SH-SY5Y (cell line): ENCODE results near the gene COLEC11.

ENCODE experiments used
- GATA2 ChIP-seq: IDR thresholded peaks from 2 replicates; pipeline ENCODE4 v1.6.1; 2011; ENCODE audit warnings: mild to moderate bottlenecking, low read depth, low read length
- GATA3 ChIP-seq: IDR thresholded peaks from 2 replicates; pipeline ENCODE4 v1.6.1; 2011; ENCODE audit warnings: low read depth, mild to moderate bottlenecking, low read length, moderate library complexity

The COLEC11 gene

GRCh38 chr2:3626118-3626811 lies 31.4 kb downstream of the COLEC11 start:
- no peak for TF ChIP-seq GATA3
- no peak for TF ChIP-seq GATA2

- TF ChIP-seq GATA3 (no peak), GATA2 (no peak)
These were observed 32.0 kb downstream of the COLEC11 start for GRCh38 chr2:3626812-3627499.

DNA sequence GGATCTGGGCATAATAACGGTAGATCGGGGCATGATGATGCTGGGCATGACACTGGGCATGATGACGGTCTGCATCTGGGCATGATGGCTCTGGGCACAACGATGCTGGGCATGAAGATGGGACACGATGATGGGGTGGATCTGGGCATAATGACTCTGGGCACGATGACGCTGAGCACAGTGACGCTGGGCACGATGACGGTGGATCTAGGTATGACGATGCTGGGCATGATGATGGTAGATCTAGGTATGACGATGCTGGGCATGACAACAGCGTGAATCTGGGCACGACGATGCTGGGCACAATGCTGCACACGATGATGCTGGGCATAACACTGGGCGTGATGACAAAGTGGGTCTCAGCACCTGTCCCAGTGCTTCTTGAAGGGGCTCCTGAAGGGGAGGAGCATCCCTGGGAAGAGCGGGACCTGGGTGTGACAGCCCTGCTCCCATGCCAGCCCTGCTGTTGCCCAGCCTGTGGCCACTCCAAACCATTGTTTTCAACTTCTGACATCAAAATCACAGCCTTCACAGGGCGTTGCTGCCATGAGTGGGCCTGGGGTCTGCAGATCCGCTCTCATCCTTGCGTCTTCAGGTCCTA lies 32.7 kb downstream of the COLEC11 start:
- TF ChIP-seq GATA3 (no peak), GATA2 (no peak)

- TF ChIP-seq GATA2 (no peak), GATA3 (no peak)
These were observed 33.3 kb downstream of the COLEC11 start for GRCh38 chr2:3628241-3628679.

- TF ChIP-seq GATA2 (no peak), GATA3 (no peak)
These were observed 33.9 kb downstream of the COLEC11 start for GRCh38 chr2:3628800-3629199.

DNA sequence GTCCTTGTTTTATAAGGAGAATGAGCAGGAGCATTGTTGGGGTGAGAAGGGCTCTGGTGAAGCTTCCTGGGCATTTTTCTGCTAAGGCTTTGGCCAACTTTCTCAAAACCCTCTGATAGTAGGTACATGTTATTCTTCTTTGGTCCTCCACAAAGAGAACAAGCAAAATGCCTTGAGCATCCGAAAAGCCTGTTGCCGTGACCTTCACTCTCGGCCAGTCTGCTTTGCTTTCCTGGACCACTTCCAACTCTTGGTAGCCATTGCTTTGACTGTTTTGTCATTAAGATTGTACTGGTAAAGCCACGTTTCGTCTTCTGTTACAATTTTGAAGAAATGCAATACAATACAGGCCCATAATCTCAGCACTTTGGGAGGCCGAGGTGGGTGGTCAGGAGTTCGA lies 35.7 kb downstream of the COLEC11 start:
- no peak for TF ChIP-seq GATA2
- no peak for TF ChIP-seq GATA3

DNA sequence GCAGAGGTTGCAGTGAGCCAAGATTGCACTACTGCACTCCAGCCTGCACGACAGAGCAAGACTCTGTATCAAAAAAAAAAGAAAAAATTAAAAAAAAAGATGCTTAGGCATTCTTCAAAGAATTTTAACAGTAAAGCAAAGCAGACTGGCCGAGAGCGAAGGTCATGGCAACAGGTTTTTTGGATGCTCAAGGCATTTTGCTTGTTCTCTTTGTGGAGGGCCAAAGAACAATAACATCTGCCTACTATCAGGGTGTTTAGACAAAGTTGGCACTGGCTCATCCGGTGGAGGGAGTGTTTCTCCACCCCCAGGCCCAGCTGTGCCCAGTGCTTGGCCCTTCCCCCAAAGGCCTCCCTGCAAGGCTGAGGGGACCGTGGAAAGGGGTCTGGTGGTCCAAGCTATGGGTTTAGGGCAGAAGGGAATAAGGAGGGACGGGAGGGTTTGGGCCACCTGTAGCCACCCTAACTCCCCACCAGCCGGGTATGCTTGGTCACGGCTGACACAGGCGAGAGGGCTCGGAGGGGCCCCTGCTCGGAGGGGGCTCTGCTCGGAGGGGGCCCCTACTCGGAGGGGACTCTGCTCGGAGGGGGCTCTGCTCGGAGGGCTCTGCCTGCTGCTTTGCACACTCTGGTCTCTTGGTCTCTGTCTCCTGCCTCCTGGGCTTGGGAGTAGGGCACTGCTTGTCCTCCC lies 36.4 kb downstream of the COLEC11 start:
- TF ChIP-seq GATA3 = no peak
- no peak for TF ChIP-seq GATA2

GRCh38 chr2:3631851-3632659 lies 37.1 kb downstream of the COLEC11 start:
- TF ChIP-seq GATA2 = no peak
- no peak for TF ChIP-seq GATA3

- TF ChIP-seq GATA2 = no peak
These were observed 38.4 kb downstream of the COLEC11 start for GRCh38 chr2:3633089-3633981.

DNA sequence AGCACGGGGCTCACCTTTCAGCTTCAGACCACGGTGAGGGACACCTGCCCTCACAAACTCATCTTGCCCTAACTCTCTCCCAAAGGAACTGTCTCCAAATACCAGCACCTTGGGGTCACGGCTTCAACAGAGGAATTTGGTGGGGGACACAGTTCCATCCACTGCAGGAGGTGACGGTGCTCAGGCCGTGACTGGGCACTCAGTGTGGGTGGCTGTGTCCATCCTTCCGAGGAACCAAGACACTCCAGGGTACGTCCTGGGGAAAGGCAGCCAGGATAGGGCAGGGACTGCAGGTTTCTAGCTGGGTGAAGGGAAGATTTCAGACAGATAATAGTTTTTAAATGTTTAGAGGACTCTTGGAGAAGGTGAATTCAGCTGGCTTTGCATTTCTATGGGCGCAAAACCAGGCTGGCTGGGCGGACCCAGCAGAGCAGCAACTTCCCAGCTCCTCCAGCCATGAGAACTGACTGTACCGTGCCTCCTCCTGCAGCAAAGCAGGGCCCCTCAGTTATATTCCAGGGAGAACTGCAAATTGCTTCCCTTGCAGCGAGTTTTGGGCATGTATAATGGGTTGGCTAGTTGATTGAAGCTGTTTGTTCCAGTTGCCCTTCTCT lies 39.2 kb downstream of the COLEC11 start:
- TF ChIP-seq GATA2 (no peak), GATA3 (no peak)

GRCh38 chr2:3634596-3635121 lies 39.7 kb downstream of the COLEC11 start:
- no peak for TF ChIP-seq GATA2
- TF ChIP-seq GATA3 = no peak
